PFSK-1 (cell line): ENCODE results near the gene NAA15.

ENCODE experiments used
- FOXP2 ChIP-seq: optimal IDR thresholded peaks from 2 replicates; pipeline ENCODE3; 2011; ENCODE audit warnings: borderline replicate concordance, control low read depth, inconsistent platforms; ENCODE audit not compliant: insufficient read depth; ENCODE audit errors: extremely low read length, extremely low read depth
- POLR2AphosphoS5 ChIP-seq: IDR thresholded peaks from 2 replicates; pipeline ENCODE4 v1.6.1; 2012; ENCODE audit warnings: low read depth, mild to moderate bottlenecking, control low read depth, low read length, moderate library complexity
- SIN3A ChIP-seq: IDR thresholded peaks from 2 replicates; pipeline ENCODE4 v1.6.1; 2012; ENCODE audit warnings: mild to moderate bottlenecking, low read length, moderate library complexity, borderline replicate concordance; ENCODE audit not compliant: insufficient read depth
- TAF1 ChIP-seq: IDR thresholded peaks from 2 replicates; pipeline ENCODE4 v1.6.1; 2012; ENCODE audit warnings: low read length, control low read depth, borderline replicate concordance; ENCODE audit not compliant: insufficient read depth

Gene NAA15

DNA sequence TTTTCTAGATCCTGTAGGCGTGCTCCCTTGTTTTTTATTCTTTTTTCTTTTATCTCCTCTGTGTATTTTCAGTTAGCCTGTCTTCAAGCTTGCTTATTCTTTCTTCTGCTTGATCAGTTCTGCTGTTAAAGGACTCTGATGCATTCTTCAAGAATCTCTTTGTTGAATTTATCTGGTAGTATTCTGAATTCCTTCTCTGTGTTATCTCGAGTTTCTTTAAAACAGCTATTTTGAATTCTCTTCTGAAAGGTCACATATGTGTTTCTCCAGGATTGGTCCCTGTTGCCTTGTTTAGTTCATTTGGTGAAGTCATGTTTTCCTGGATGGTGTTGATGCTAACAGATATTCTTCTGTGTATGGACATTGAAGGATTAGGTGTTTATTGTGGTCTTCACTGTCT lies 167.9 kb downstream of the NAA15 start:
- TF ChIP-seq FOXP2: no peak
- TF ChIP-seq SIN3A: no peak
- TF ChIP-seq POLR2AphosphoS5: no peak
- no peak for TF ChIP-seq TAF1
